Brain microvascular endothelial cell (primary cell): ENCODE measurements around the gene SLC29A3.

Source experiments
- DNase-seq: peaks from one replicate; pipeline ENCODE4 v3.0.0-alpha.2; 2020
- H3K27ac ChIP-seq: fragments of 250-450 bp; sonication (Bioruptor Pico); 2 replicates; pipeline ENCODE4 v1.5.1; 2020; ENCODE audit warnings: mild to moderate bottlenecking, moderate library complexity
- H3K27me3 ChIP-seq: fragments of 250-450 bp; sonication (Bioruptor Pico); replicated peaks from 2 replicates; pipeline ENCODE4 v1.5.1; 2020; ENCODE audit warnings: mild to moderate bottlenecking
- H3K36me3 ChIP-seq: fragments of 250-450 bp; sonication (Bioruptor Pico); replicated peaks from 2 replicates; pipeline ENCODE4 v1.5.1; 2020; ENCODE audit warnings: mild to moderate bottlenecking
- H3K4me3 ChIP-seq: 2 replicates; pipeline ENCODE4 v1.5.1; 2011; ENCODE audit warnings: low read depth, mild to moderate bottlenecking, control low read depth, low read length, moderate library complexity
- CTCF ChIP-seq: IDR thresholded peaks from 2 replicates; pipeline ENCODE4 v1.5.1; 2011; ENCODE audit warnings: low read depth, mild to moderate bottlenecking, moderate library complexity, low read length, control low read depth, inconsistent platforms; ENCODE audit errors: missing control alignments
- in situ Hi-C: cut with HindIII; loops from 2 replicates; pipeline ENCODE4 v1.10.0; 2017; ENCODE audit warnings: low sequenced_read_pairs, low pct_ligation_motif_present

Gene SLC29A3

GRCh38 chr10:71344993-71345480, 26.0 kb downstream of the SLC29A3 start:
- no peak for TF ChIP-seq CTCF
- DNase-seq: no peak
- in situ Hi-C loops: no loop called here
- no peaks in the 10 kb centered on the region for H3K36me3 ChIP-seq
- no peak overlapping the region for H3K4me3 ChIP-seq
- no peak overlapping the region for H3K27ac ChIP-seq
- no peaks in the 10 kb centered on the region for H3K27me3 ChIP-seq

DNA sequence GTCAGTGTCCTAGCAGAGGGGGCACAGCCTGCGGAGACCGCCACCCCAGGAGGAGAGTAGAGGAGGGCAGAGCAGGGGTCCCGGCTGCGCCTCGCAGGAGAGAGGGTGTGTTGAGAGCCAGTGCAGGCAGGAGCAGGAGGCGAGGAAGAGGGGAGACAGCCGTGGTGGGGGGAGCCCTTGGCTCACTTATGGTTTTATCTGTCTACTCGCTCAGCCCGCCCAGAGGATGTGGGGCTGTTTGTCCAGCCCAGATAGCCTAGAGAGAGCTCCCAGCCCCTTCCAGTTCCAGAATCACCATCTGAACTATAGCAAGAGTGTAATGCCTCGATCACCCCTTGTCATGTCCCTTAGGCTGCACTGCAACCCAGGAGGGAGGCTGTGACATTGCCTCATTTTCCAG, 26.6 kb downstream of the SLC29A3 start:
- no peak for TF ChIP-seq CTCF
- Histone ChIP-seq H3K4me3 (no peak overlapping the region), H3K27ac (no peak overlapping the region), H3K27me3 (no peaks in the 10 kb centered on the region), H3K36me3 (no peaks in the 10 kb centered on the region)
- in situ Hi-C loops: no loop called here
- DNase-seq: no peak

DNA sequence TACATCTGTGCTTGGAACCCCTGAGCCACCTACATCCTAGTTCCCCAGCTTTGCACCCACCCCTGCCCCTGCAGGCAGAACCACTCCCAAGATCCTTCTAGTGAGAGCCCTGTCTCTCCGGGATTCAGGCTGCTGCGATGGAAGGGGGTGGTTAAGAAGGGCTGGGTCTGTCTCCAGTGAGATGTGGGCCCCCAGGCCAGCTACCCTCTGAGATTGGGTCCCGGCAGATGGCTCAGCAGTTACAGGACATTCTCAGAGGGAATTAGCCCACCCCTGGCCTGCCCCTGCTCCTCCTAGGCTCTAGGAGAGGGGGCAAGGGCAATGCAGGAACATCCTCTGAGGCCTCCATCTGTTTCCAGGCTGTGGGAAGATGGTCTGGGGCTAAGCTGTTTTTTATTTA, 27.7 kb downstream of the SLC29A3 start:
- Histone ChIP-seq H3K27me3 (no peaks in the 10 kb centered on the region), H3K4me3 (no peak overlapping the region), H3K27ac (no peak overlapping the region), H3K36me3 (no peaks in the 10 kb centered on the region)
- in situ Hi-C loops: no loop called here
- no peak for DNase-seq
- no peak for TF ChIP-seq CTCF

DNA sequence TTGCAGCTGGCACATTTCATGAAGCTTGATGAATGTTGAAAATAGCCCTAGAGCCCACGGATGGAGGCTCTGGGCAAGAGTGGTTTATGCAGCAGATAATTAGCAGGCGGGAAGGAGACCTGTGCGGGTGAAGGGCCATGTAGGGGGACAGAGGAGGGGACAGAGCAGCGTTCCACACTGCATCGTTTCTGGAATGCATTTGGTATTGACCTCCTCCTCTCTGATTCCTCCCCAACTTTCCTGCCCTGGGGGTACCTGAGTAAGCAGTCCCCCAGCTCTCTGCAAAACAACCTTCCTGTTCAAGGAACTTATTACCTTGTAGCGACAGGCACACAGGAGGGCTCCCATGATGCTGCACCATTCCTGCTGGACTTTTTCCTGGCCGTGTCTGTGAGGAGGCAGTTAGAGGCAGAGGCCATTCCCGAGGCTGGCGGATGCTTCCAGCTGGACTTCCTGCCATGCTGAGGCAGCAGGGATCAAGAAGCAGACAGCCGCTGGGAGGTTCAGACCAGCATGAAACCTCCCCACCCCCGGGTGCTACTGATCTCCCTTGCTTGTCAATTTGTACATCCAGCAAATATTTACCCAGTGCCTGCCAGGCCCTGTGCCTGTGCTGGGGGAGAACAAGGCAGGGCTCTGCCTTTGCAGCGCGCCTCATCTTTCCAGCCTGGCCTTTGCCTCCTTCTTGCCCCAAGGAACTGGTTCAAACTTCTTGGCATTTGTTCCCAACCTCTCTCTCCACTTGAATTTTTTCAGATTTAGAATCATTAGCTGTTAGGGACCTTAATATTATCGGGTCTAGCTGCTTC, 28.7 kb downstream of the SLC29A3 start:
- no peaks in the 10 kb centered on the region for H3K36me3 ChIP-seq
- in situ Hi-C loops: no loop called here
- no peak for DNase-seq
- H3K4me3 ChIP-seq: no peak overlapping the region
- TF ChIP-seq CTCF: no peak
- H3K27ac ChIP-seq: no peak overlapping the region
- no peaks in the 10 kb centered on the region for H3K27me3 ChIP-seq

- H3K36me3 ChIP-seq: no peaks in the 10 kb centered on the region
- TF ChIP-seq CTCF: no peak
Measured at GRCh38 chr10:71348850-71349249, 29.8 kb downstream of the SLC29A3 start.

GRCh38 chr10:71349406-71349805, 30.3 kb downstream of the SLC29A3 start:
- Histone ChIP-seq H3K4me3 (no peak overlapping the region), H3K27ac (no peak overlapping the region), H3K27me3 (no peaks in the 10 kb centered on the region), H3K36me3 (no peaks in the 10 kb centered on the region)
- TF ChIP-seq CTCF: no peak
- DNase-seq: no peak
- in situ Hi-C loops: no loop called here

More at GRCh38 chr10:71348850-71349249, 29.8 kb downstream of the SLC29A3 start:
- Histone ChIP-seq H3K27ac (no peak overlapping the region), H3K27me3 (no peaks in the 10 kb centered on the region), H3K4me3 (no peak overlapping the region)
- no peak for DNase-seq
- in situ Hi-C loops: no loop called here
